K562 (cell line): ENCODE measurements around the gene CD79A. TPM values are rescaled to one million over a fixed set of nuclear protein-coding genes. Genes with fewer than 3 reads are reported as not detected.

Experiments
- ATAC-seq: fragments of 200-7000 bp; cut with Tn5 transposase; 3 replicates; pipeline ENCODE4 v1.9.1; 2020; ENCODE audit warnings: moderate library complexity
- Bru-seq: library from RNA; stranded (reverse); fragments of 400-500 nt; gene quantifications from one replicate; lab custom pipeline; 2021; lab: Mats Ljungman, UMichigan
- BruChase-seq, 2 experiments: library from RNA; stranded (reverse); fragments of 400-500 nt; gene quantifications; one replicate each; lab custom pipeline; 2021; lab: Mats Ljungman, UMichigan
- BruUV-seq: library from RNA; stranded (reverse); fragments of 400-500 nt; replicated peaks from 2 replicates; lab custom pipeline; 2021; lab: Mats Ljungman, UMichigan
- CTCF ChIA-PET: fragments of 300-600 bp; formaldehyde crosslinking; extraction: SDS; loops from one replicate; lab custom pipeline; 2021; ENCODE audit warnings: low intra/inter-chr PET ratio; lab: Yijun Ruan, JAX
- POLR2A ChIA-PET: fragments of 300-600, 350-650 bp; sonication (Branson Sonifier 250); formaldehyde crosslinking; extraction: SDS; loops from one replicate; lab custom pipeline; 2021; ENCODE audit warnings: antibody characterized with exemption, inconsistent platforms; lab: Yijun Ruan, JAX
- DNase-seq, 4 experiments: peaks; one replicate each; pipeline versions ENCODE4 v3.0.0 to v3.0.0-alpha.2; 2011 to 2018; ENCODE audit warnings: low spot score in 3 of 4, mixed read lengths in 3 of 4; ENCODE audit errors: extremely low read depth in 1 of 4
- FAIRE-seq: peaks from 2 replicates; lab custom pipeline; 2011; peaks lifted over from hg19 to GRCh38; lab: Jason Lieb, UNC
- H2AFZ ChIP-seq: 2 replicates; pipeline ENCODE4 v1.6.0; 2011; ENCODE audit warnings: low read depth, low read length, control low read depth, inconsistent platforms
- H3K27ac ChIP-seq: fragments of 200-600 bp; 3 replicates; pipeline ENCODE4 v1.8.0; 2011; ENCODE audit warnings: low read depth, mild to moderate bottlenecking, control low read depth, inconsistent platforms, low read length, moderate library complexity, mixed read lengths; ENCODE audit errors: extremely low read depth
- H3K27me3 ChIP-seq, 2 experiments: fragments of 300-600 bp in 1 of 2; 2 replicates in 1 of 2; 3 replicates in 1 of 2; pipeline versions ENCODE4 v1.6.0 to v1.8.0; 2011; ENCODE audit warnings: inconsistent platforms in 2 of 2, low read length in 2 of 2, mild to moderate bottlenecking in 1 of 2, mixed read lengths in 1 of 2, moderate library complexity in 1 of 2; ENCODE audit not compliant: control insufficient read depth in 2 of 2, insufficient read depth in 2 of 2
- H3K36me3 ChIP-seq: fragments of 300-600 bp; 3 replicates; pipeline ENCODE4 v1.8.0; 2011; ENCODE audit warnings: mild to moderate bottlenecking, low read length, inconsistent platforms; ENCODE audit not compliant: control insufficient read depth, insufficient read depth
- H3K4me1 ChIP-seq, 2 experiments: fragments of 200-600 bp in 1 of 2; replicated peaks in 1 of 2; 2 replicates in 1 of 2; 3 replicates in 1 of 2; pipeline versions ENCODE4 v1.5.1 to v1.8.0; 2011; ENCODE audit warnings: inconsistent platforms in 2 of 2, low read length in 2 of 2, mild to moderate bottlenecking in 1 of 2, mixed read lengths in 1 of 2, moderate library complexity in 1 of 2; ENCODE audit not compliant: control insufficient read depth in 2 of 2, insufficient read depth in 2 of 2
- H3K4me2 ChIP-seq: 2 replicates; pipeline ENCODE4 v1.6.1; 2011; ENCODE audit warnings: low read length, control low read depth, inconsistent platforms, mixed read lengths; ENCODE audit not compliant: insufficient read depth
- H3K4me3 ChIP-seq: fragments of 200-600 bp; sonication (generic), shearing (Covaris generic); 2 replicates; pipeline ENCODE4 v1.5.1; 2016; ENCODE audit warnings: control low read depth, inconsistent platforms
- H3K79me2 ChIP-seq: fragments of 200-600 bp; 3 replicates; pipeline ENCODE4 v1.8.0; 2011; ENCODE audit warnings: low read length, inconsistent platforms; ENCODE audit not compliant: control insufficient read depth, insufficient read depth
- H3K9ac ChIP-seq, 2 experiments: 2 replicates each; pipeline versions ENCODE4 v1.6.0 to v1.6.1; 2011; ENCODE audit warnings: low read depth in 2 of 2, low read length in 2 of 2, control low read depth in 1 of 2, inconsistent platforms in 1 of 2, mild to moderate bottlenecking in 1 of 2, mixed read lengths in 1 of 2; ENCODE audit not compliant: insufficient read depth in 1 of 2
- H3K9me1 ChIP-seq: one replicate; pipeline ENCODE4 v1.6.0; 2011; ENCODE audit warnings: inconsistent platforms, mild to moderate bottlenecking, low read length, moderate library complexity; ENCODE audit not compliant: control insufficient read depth, insufficient read depth
- H3K9me3 ChIP-seq: replicated peaks from 2 replicates; pipeline ENCODE4 v1.5.1; 2011; ENCODE audit warnings: low read depth, low read length, inconsistent platforms; ENCODE audit not compliant: control insufficient read depth, insufficient read depth
- H4K20me1 ChIP-seq: replicated peaks from 2 replicates; pipeline ENCODE4 v1.6.1; 2011; ENCODE audit warnings: low read length, inconsistent platforms, mixed read lengths; ENCODE audit not compliant: control insufficient read depth, insufficient read depth
- ADNP ChIP-seq: fragments of 200-800 bp; sonication (Bioruptor generic); IDR thresholded peaks from 2 replicates; pipeline ENCODE4 v1.6.1; 2016; ENCODE audit warnings: missing genetic modification characterization, missing compliant biosample characterization
- ARID1B ChIP-seq: fragments of 450-650 bp; IDR thresholded peaks from 2 replicates; pipeline ENCODE4 v1.6.1; 2016; ENCODE audit warnings: antibody characterized with exemption, mild to moderate bottlenecking, inconsistent platforms
- BHLHE40 ChIP-seq: IDR thresholded peaks from 2 replicates; pipeline ENCODE4 v1.6.1; 2011; ENCODE audit warnings: low read length, improper control_type of control experiment
- CBX8 ChIP-seq: fragments of 200-600 bp; sonication (generic); IDR thresholded peaks from 2 replicates; pipeline ENCODE4 v1.6.1; 2012; ENCODE audit warnings: borderline replicate concordance, mixed run types, low read depth, mild to moderate bottlenecking, moderate library complexity, mixed read lengths, low read length, control low read depth, inconsistent platforms; ENCODE audit not compliant: poor library complexity, severe bottlenecking; ENCODE audit errors: extremely low read depth
- KAT7 ChIP-seq: sonication (generic); formaldehyde crosslinking; IDR thresholded peaks from 2 replicates; pipeline ENCODE4 v1.8.0; 2022; ENCODE audit warnings: missing genetic modification reagents, mild to moderate bottlenecking, borderline replicate concordance
- KDM5B ChIP-seq: fragments of 200-600 bp; sonication (generic); IDR thresholded peaks from 2 replicates; pipeline ENCODE4 v1.6.1; 2012; ENCODE audit warnings: low read depth, mild to moderate bottlenecking, moderate library complexity, low read length, control low read depth, inconsistent platforms; ENCODE audit not compliant: insufficient replicate concordance
- LEF1 ChIP-seq: fragments of 450-650 bp; IDR thresholded peaks from 2 replicates; pipeline ENCODE4 v1.6.1; 2016; ENCODE audit warnings: mild to moderate bottlenecking
- PHF8 ChIP-seq: fragments of 200-600 bp; sonication (generic); IDR thresholded peaks from 2 replicates; pipeline ENCODE4 v1.6.1; 2012; ENCODE audit warnings: mixed run types, mild to moderate bottlenecking, inconsistent platforms, low read length, moderate library complexity, borderline replicate concordance
- SMAD4 ChIP-seq: fragments of 250-450 bp; sonication (Bioruptor Pico); conservative IDR thresholded peaks from 2 replicates; pipeline ENCODE4 v1.8.0; 2021; ENCODE audit warnings: inconsistent platforms, mild to moderate bottlenecking, moderate library complexity
- SPI1 ChIP-seq: IDR thresholded peaks from 2 replicates; pipeline ENCODE4 v1.6.1; 2011; ENCODE audit warnings: low read depth, low read length, control low read depth, borderline replicate concordance
- TFAP4 ChIP-seq: sonication (generic); formaldehyde crosslinking; IDR thresholded peaks from 2 replicates; pipeline ENCODE4 v1.8.0; 2022; ENCODE audit warnings: missing genetic modification reagents, mild to moderate bottlenecking, moderate library complexity, borderline replicate concordance
- ZBTB7A ChIP-seq: IDR thresholded peaks from 2 replicates; pipeline ENCODE4 v1.6.1; 2011; ENCODE audit warnings: low read depth, mild to moderate bottlenecking, low read length, moderate library complexity, borderline replicate concordance; ENCODE audit not compliant: control insufficient read depth
- ZNF12 ChIP-seq: sonication (generic); formaldehyde crosslinking; IDR thresholded peaks from 2 replicates; pipeline ENCODE4 v1.4.0; 2020; ENCODE audit warnings: mild to moderate bottlenecking, missing genetic modification reagents
- WGBS: fragments of 100-300 bp; shearing (Covaris generic); methylation state at CpG from one replicate; pipeline ENCODE4 v1.1.6; 2016; ENCODE audit warnings: low coverage, mixed read lengths; ENCODE audit not compliant: insufficient coverage; ENCODE audit errors: missing lambda C conversion rate; 5-methylcytosine and 5-hydroxymethylcytosine counted together
- in situ Hi-C: fragments of 300-500 bp; cut with MboI; formaldehyde crosslinking; loops from 4 replicates; pipeline ENCODE4 v1.15.0; 2018; ENCODE audit warnings: inconsistent platforms, mixed read lengths
- intact Hi-C: fragments of 100-400 bp; cut with micrococcal nuclease; formaldehyde crosslinking; loops from 2 replicates; pipeline ENCODE4 v1.14.2; 2022
- long read RNA-seq, 3 experiments: library from polyadenylated mRNA in 2 of 3; library from RNA in 1 of 3; unstranded in 2 of 3; stranded (forward) in 1 of 3; transcript quantifications; one replicate each; pipeline ENCODE4 v2.0.0, GENCODE V29; 2019 to 2022
- polyA minus RNA-seq, 3 experiments: library from RNA; depleted of rRNA, polyadenylated mRNA; stranded (reverse); fragments of >200 nt; gene quantifications; 2 replicates each; pipeline ENCODE4 v1.2.3, GENCODE V29; 2011
- polyA plus RNA-seq, 8 experiments: library from polyadenylated mRNA; depleted of rRNA in 4 of 8; stranded (reverse) in 5 of 8; unstranded in 3 of 8; fragments of >200 nt; fragmentation: Nextera tagmentation in 2 of 8; fragmentation: Illumina TruSeq in 1 of 8; extraction: Ambion mirVana in 2 of 8; extraction: Trizol in 1 of 8; gene quantifications; 2 replicates each; pipeline versions ENCODE4 v1.2.1 to v1.2.3, GENCODE V29; 2011 to 2014; ENCODE audit warnings: inconsistent platforms in 1 of 8, missing spikeins in 1 of 8
- total RNA-seq, 7 experiments: library from RNA; depleted of rRNA in 6 of 7; stranded (reverse); fragments of >200 nt in 6 of 7; fragmentation: Illumina TruSeq in 2 of 7; extraction: Trizol in 2 of 7; gene quantifications; 2 replicates each; pipeline versions ENCODE4 v1.2.1 to v1.2.3, GENCODE V29; 2011 to 2021; ENCODE audit warnings: low replicate concordance in 1 of 7

Gene CD79A
- total RNA-seq (2011; cell fraction: chromatin; rRNA removed; ENCODE audit: low replicate concordance): 0.23 TPM in 1 of 2 replicates, not detected in the other
- 0.33 and 0.53 TPM in 2 replicates for total RNA-seq (2011; cell fraction: nucleolus; rRNA removed)
- not detected in 2 replicates for total RNA-seq (2011; cell fraction: nucleoplasm; rRNA removed)
- total RNA-seq (2014; rRNA removed) (not detected in 2 replicates), total RNA-seq (2014; rRNA removed; fragmentation: Illumina TruSeq; extraction: Trizol) (not detected in 2 replicates), total RNA-seq (2015; rRNA removed; fragmentation: Illumina TruSeq; extraction: Trizol) (0.11 and 0.19 TPM in 2 replicates), total RNA-seq (2021) (0.38 and 0.42 TPM in 2 replicates), polyA plus RNA-seq (2011; rRNA removed) (0.10 and 0.37 TPM in 2 replicates), polyA plus RNA-seq (2014; fragmentation: Illumina TruSeq; extraction: Trizol) (0.22 TPM in 1 of 2 replicates, not detected in the other), polyA plus RNA-seq (2014; fragmentation: Nextera tagmentation; extraction: Ambion mirVana) (under 1 TPM in 1 of 2 experiments, not detected in 1; 0.04 TPM), polyA plus RNA-seq (2014; rRNA removed) (0.72 TPM in 1 of 2 replicates, not detected in the other), polyA minus RNA-seq (2011; rRNA and poly(A)+ RNA removed) (not detected in 2 replicates), Bru-seq, nascent RNA (percentile 22 among the genes with signal in this experiment), BruChase-seq, experiment 1, labeled RNA remaining after a 2-hour chase (not detected), BruChase-seq, experiment 2, labeled RNA remaining after a 6-hour chase (percentile 24 among the genes with signal in this experiment)
- polyA plus RNA-seq (2011; cell fraction: cytosol; rRNA removed): 0.42 and 0.46 TPM in 2 replicates
- 0.17 and 0.28 TPM in 2 replicates for polyA plus RNA-seq (2011; cell fraction: nucleus; rRNA removed)
- 0.21 and 0.30 TPM in 2 replicates for polyA plus RNA-seq (2012)
- not detected in 2 replicates for polyA minus RNA-seq (2011; cell fraction: cytosol; rRNA and poly(A)+ RNA removed)
- polyA minus RNA-seq (2011; cell fraction: nucleus; rRNA and poly(A)+ RNA removed): not detected in 2 replicates
- long read RNA-seq, experiment 1: 0 reads
- long read RNA-seq, experiment 2, partial matches to known transcripts: 0 of 1 reads
- long read RNA-seq, experiment 2, other reads (novel, unspliced or antisense): 0 of 1 reads
- long read RNA-seq, experiment 3, partial matches to known transcripts: 0 of 1 reads
- long read RNA-seq, experiment 3, other reads (novel, unspliced or antisense): 1 of 1 reads

DNA sequence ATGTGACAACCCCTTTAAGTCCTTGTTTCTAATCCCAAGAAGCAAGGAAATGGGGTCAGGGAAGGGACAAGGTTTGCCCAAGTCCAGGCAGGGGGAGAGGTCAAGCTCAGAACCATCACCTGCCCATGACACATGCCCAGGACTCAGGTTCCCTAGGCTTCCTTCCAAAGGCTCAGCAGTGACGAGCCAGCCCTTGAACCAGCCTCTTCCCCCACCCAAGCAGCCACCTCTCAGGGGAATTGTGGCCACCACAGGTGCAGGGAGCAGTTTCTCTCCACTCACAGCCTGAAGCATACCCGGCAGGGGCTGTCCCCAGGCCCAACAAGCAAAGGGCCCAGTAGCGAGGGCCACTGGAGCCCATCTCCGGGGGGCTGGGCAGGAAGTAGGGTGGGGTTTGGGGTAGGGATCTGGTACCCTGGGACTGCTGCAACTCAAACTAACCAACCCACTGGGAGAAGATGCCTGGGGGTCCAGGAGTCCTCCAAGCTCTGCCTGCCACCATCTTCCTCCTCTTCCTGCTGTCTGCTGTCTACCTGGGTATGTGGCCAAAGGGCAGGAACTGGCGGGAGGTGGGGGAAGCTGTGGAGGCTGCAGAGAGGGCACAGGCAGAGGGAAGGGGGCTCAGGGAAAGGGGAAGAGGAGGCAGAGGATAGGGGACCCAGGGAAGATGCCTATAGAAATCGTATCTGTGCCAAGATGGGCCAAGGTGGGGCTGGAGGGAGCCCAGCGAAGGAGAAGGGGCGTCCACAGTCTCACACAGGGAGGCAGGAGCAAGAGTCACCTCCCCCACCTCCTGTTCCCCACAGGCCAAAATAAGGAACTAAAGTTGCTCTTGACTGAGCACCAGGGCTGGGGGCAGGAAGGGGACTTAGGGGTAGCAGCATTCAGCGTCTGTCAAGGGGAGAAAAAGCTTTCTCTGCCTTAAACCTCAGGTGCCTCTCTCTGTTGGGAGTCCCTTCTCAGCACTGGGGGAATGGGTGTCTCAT lies at the start of gene CD79A:
CD79A (plus strand) TSS at position 433 of the 986 bp plus-strand sequence; CDS start at position 459, 26 bp downstream.
- Histone ChIP-seq H4K20me1 (peaks cover 2% of the 10 kb centered on the region; the same call in 1 of the 2 replicates), H3K9me1 (no peaks in the 10 kb centered on the region), H3K4me3 (no peak within 1 kb of the TSS), H3K27me3 (no peaks in the 10 kb centered on the region), H3K27ac (peak within 1 kb of the TSS; percentile 60), H3K9ac (peak within 1 kb of the TSS; percentile 31 to 86; a peak in 3 of 4 replicates), H3K9me3 (no peaks in the 10 kb centered on the region), H3K36me3 (no peaks in the 10 kb centered on the region), H3K4me1 (peaks cover 33 to 50% of the 10 kb centered on the region in 2 experiments), H2AFZ (peak within 1 kb of the TSS; percentile 86), H3K79me2 (no peaks in the 10 kb centered on the region), H3K4me2 (peak within 1 kb of the TSS; percentile 32; the same call in 1 of the 2 replicates)
- peak; percentile 77 for FAIRE-seq
- in situ Hi-C loops: no loop called here
- intact Hi-C loops: no loop called here
- peak in 1 of 4 experiments; percentile 53 for DNase-seq
- TF ChIP-seq CBX8: no peak
- TF ChIP-seq KDM5B: peak; percentile 63
- TF ChIP-seq BHLHE40: no peak
- TF ChIP-seq ARID1B: no peak
- TF ChIP-seq KAT7 (CRISPR knock-in tag): no peak
- no peak for TF ChIP-seq ADNP
- 0 out of 2 replicates have a peak, but pooled peaks have one; percentile 26 for TF ChIP-seq TFAP4
- peak; percentile 36; the same call in 1 of the 2 replicates for TF ChIP-seq PHF8
- TF ChIP-seq SMAD4 (CRISPR knock-in tag): 0 out of 2 replicates have a peak, but pooled peaks have one; percentile 26
- 0 out of 2 replicates have a peak, but pooled peaks have one; percentile 18 for TF ChIP-seq ZNF12
- TF ChIP-seq SPI1: 0 out of 2 replicates have a peak, but pooled peaks have one; percentile 48
- peak; percentile 41; the same call in 1 of the 2 replicates for TF ChIP-seq LEF1
- TF ChIP-seq ZBTB7A: peak; percentile 12; the same call in 1 of the 2 replicates
- WGBS: 42% methylated on average over 9 of the region's 9 CpGs
- ChIA-PET POLR2A (interaction anchor here (0.9 to 1.7 kb wide), 2 partner anchors 14 to 81 kb away, joined by 3 to 5 read pairs; no protein-coding TSS in a partner anchor), CTCF (no interaction called here)
- no TSS peak for BruUV-seq
- peak; percentile 20 for ATAC-seq
